GM12878 (cell line): ENCODE measurements around the gene SGCD. TPM values are rescaled to one million over a fixed set of nuclear protein-coding genes. Genes with fewer than 3 reads are reported as not detected.

Experiments
- ATAC-seq: fragments of 200-7000 bp; cut with Tn5 transposase; 3 replicates; pipeline ENCODE4 v1.9.1; 2020; ENCODE audit warnings: mild to moderate bottlenecking, moderate library complexity
- BruUV-seq: library from RNA; stranded (reverse); fragments of 400-500 nt; replicated peaks from 2 replicates; lab custom pipeline; 2021; lab: Mats Ljungman, UMichigan
- CTCF ChIA-PET: fragments of 300-600 bp; sonication (Branson Sonifier 250); formaldehyde crosslinking; extraction: SDS; loops from one replicate; lab custom pipeline; 2021; ENCODE audit warnings: inconsistent platforms; lab: Yijun Ruan, JAX
- POLR2A ChIA-PET: fragments of 350-600 bp; formaldehyde crosslinking; extraction: SDS; loops from one replicate; lab custom pipeline; 2021; ENCODE audit warnings: inconsistent platforms; lab: Charles Lee
- RAD21 ChIA-PET: fragments of 300-600 bp; sonication (Branson Sonifier 250); formaldehyde crosslinking; loops from one replicate; lab custom pipeline; 2023; ENCODE audit warnings: antibody characterized with exemption; ENCODE audit not compliant: unreplicated experiment; lab: Charles Lee
- SMC1A ChIA-PET: fragments of 300-600 bp; sonication (Branson Sonifier 250); formaldehyde crosslinking; loops from one replicate; lab custom pipeline; 2023; ENCODE audit not compliant: unreplicated experiment, uncharacterized antibody; lab: Charles Lee
- DNase-seq: peaks from one replicate; pipeline ENCODE4 v3.0.0-alpha.2; 2011; ENCODE audit warnings: low read depth, low spot score
- FAIRE-seq: peaks from 3 replicates; lab custom pipeline; 2011; peaks lifted over from hg19 to GRCh38; lab: Jason Lieb, UNC
- H2AFZ ChIP-seq: 2 replicates; pipeline ENCODE4 v1.6.0; 2011; ENCODE audit warnings: low read depth, low read length, control low read depth; ENCODE audit not compliant: control insufficient read depth
- H3K27ac ChIP-seq: 2 replicates; pipeline ENCODE4 v1.5.1; 2011; ENCODE audit warnings: control low read depth; ENCODE audit not compliant: control insufficient read depth, insufficient read depth
- H3K27me3 ChIP-seq, 2 experiments: replicated peaks in 1 of 2; 2 replicates each; pipeline versions ENCODE4 v1.6.0 to v1.6.1; 2011; ENCODE audit warnings: low read length in 1 of 2; ENCODE audit not compliant: control insufficient read depth in 2 of 2, insufficient read depth in 2 of 2
- H3K36me3 ChIP-seq, 2 experiments: 2 replicates each; pipeline ENCODE4 v1.5.1; 2011; ENCODE audit warnings: low read length in 1 of 2; ENCODE audit not compliant: control insufficient read depth in 2 of 2, insufficient read depth in 2 of 2
- H3K4me1 ChIP-seq: 2 replicates; pipeline ENCODE4 v1.6.1; 2011; ENCODE audit warnings: mild to moderate bottlenecking, low read length, moderate library complexity, mixed read lengths; ENCODE audit not compliant: control insufficient read depth, insufficient read depth
- H3K4me2 ChIP-seq: 2 replicates; pipeline ENCODE4 v1.6.0; 2011; ENCODE audit warnings: control low read depth; ENCODE audit not compliant: control insufficient read depth, insufficient read depth
- H3K4me3 ChIP-seq: fragments of 200-600 bp; sonication (generic); 2 replicates; pipeline ENCODE4 v1.5.1; 2016
- H3K79me2 ChIP-seq: 2 replicates; pipeline ENCODE4 v1.6.0; 2011; ENCODE audit warnings: low read length; ENCODE audit not compliant: control insufficient read depth, insufficient read depth
- H3K9ac ChIP-seq: 2 replicates; pipeline ENCODE4 v1.8.0; 2011; ENCODE audit warnings: low read length, control low read depth, mixed read lengths; ENCODE audit not compliant: control insufficient read depth, insufficient read depth
- H3K9me3 ChIP-seq: replicated peaks from 3 replicates; pipeline ENCODE4 v1.5.1; 2011; ENCODE audit warnings: mild to moderate bottlenecking, low read length; ENCODE audit not compliant: control insufficient read depth, insufficient read depth
- H4K20me1 ChIP-seq: 2 replicates; pipeline ENCODE4 v1.6.0; 2011; ENCODE audit not compliant: control insufficient read depth, insufficient read depth
- FOS ChIP-seq: IDR thresholded peaks from 3 replicates; pipeline ENCODE4 v1.6.1; 2011; ENCODE audit warnings: borderline replicate concordance; ENCODE audit not compliant: insufficient read length; ENCODE audit errors: extremely low read depth
- HDAC6 ChIP-seq: fragments of 200-600 bp; sonication (generic); IDR thresholded peaks from one replicate; pipeline ENCODE4 v1.8.0; 2017; ENCODE audit warnings: antibody characterized with exemption; ENCODE audit not compliant: unreplicated experiment
- SUZ12 ChIP-seq: fragments of 200-600 bp; sonication (generic); IDR thresholded peaks from one replicate; pipeline ENCODE4 v1.6.1; 2018; ENCODE audit warnings: antibody characterized with exemption, mild to moderate bottlenecking; ENCODE audit not compliant: unreplicated experiment
- ZNF274 ChIP-seq: IDR thresholded peaks from one replicate; pipeline ENCODE4 v1.8.0; 2011; ENCODE audit not compliant: insufficient read length, insufficient read depth
- WGBS: methylation state at CpG from one replicate; pipeline ENCODE4 v1.1.6; 2016; ENCODE audit warnings: low lambda C conversion rate; ENCODE audit not compliant: insufficient replicate concordance, insufficient coverage; ENCODE audit errors: missing lambda C conversion rate; 5-methylcytosine and 5-hydroxymethylcytosine counted together
- in situ Hi-C: fragments of 300-500 bp; cut with MboI; formaldehyde crosslinking; loops from 9 replicates; pipeline ENCODE4 v1.14.3; 2018; ENCODE audit warnings: mixed read lengths
- intact Hi-C: fragments of 100-400 bp; cut with micrococcal nuclease; formaldehyde crosslinking; loops from one replicate; pipeline ENCODE4 v1.14.2; 2022; ENCODE audit not compliant: unreplicated experiment
- polyA plus RNA-seq, 11 experiments: library from polyadenylated mRNA; depleted of rRNA in 4 of 11; unstranded in 6 of 11; stranded (reverse) in 5 of 11; fragments of >200 nt; fragmentation: Nextera tagmentation in 4 of 11; fragmentation: Illumina TruSeq in 1 of 11; extraction: Ambion mirVana in 4 of 11; extraction: Trizol in 1 of 11; gene quantifications; 1 replicate in 1 of 11; 2 replicates in 10 of 11; pipeline versions ENCODE4 v1.2.1 to v1.2.3, GENCODE V29; 2011 to 2016; ENCODE audit warnings: inconsistent platforms in 2 of 11, missing spikeins in 2 of 11, low read depth in 1 of 11
- total RNA-seq, 4 experiments: library from RNA; depleted of rRNA in 3 of 4; stranded (reverse); fragments of >200 nt in 3 of 4; fragmentation: Illumina TruSeq in 1 of 4; extraction: Trizol in 1 of 4; gene quantifications; 2 replicates each; pipeline versions ENCODE4 v1.2.1 to v1.2.3, GENCODE V29; 2013 to 2021
- TF ChIP-seq, protein P1 (sequence below): IDR thresholded peaks from 2 replicates; pipeline ENCODE4 v1.6.1; 2012; ENCODE audit warnings: improper control_type of control experiment, low read depth, low read length; ENCODE audit not compliant: insufficient replicate concordance
- TF ChIP-seq, protein P2 (sequence below): fragments of 450-650 bp; IDR thresholded peaks from 2 replicates; pipeline ENCODE4 v1.6.1; 2018; ENCODE audit warnings: mild to moderate bottlenecking, low read depth, moderate library complexity; ENCODE audit not compliant: partially characterized antibody
- TF ChIP-seq, protein P3 (sequence below): fragments of 450-650 bp; IDR thresholded peaks from 2 replicates; pipeline ENCODE4 v1.6.1; 2017; ENCODE audit warnings: mild to moderate bottlenecking, low read depth, inconsistent platforms; ENCODE audit not compliant: poor library complexity, severe bottlenecking
- TF ChIP-seq, protein P4 (sequence below): fragments of 450-650 bp; IDR thresholded peaks from 2 replicates; pipeline ENCODE4 v1.6.1; 2016; ENCODE audit warnings: mild to moderate bottlenecking

Gene SGCD
- total and polyA plus RNA-seq, 10 of the 15 experiments (the other 5 are each of a cell fraction or from before 2014, with no cell fraction given) = 0.06 TPM; not detected in 9

DNA sequence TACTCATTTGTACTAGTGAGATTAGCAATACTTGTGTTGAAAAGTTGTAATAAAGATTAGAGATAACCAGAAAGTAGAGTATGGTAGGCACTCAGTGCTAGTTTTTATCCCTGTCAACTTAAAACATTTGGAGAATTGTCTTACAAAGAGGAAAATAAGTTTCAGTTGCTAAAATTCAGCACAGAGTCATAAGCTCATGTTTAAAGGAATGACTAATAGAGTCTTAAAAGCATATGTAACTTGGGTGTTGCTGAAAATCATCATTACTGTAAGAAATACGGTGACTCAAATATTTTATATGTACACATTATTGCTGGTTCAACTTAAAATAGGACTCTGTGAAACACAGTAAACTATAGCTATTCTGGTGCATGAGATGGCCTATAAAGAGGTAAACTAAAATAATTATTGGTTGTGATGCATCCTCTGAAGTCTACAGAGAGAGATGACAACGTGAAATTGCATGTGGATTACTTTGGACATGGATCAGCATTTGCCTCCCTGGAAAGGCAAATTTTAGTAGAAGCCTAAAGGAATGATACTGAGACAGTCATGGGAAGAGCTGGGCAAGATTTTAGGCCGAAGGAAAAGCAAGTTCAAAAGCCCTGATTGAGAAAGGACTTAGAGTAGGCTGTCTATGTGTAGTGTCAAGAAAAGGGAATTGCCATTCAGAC, 34.6 kb downstream of the SGCD start (continued):
- TF ChIP-seq, protein P1, sequence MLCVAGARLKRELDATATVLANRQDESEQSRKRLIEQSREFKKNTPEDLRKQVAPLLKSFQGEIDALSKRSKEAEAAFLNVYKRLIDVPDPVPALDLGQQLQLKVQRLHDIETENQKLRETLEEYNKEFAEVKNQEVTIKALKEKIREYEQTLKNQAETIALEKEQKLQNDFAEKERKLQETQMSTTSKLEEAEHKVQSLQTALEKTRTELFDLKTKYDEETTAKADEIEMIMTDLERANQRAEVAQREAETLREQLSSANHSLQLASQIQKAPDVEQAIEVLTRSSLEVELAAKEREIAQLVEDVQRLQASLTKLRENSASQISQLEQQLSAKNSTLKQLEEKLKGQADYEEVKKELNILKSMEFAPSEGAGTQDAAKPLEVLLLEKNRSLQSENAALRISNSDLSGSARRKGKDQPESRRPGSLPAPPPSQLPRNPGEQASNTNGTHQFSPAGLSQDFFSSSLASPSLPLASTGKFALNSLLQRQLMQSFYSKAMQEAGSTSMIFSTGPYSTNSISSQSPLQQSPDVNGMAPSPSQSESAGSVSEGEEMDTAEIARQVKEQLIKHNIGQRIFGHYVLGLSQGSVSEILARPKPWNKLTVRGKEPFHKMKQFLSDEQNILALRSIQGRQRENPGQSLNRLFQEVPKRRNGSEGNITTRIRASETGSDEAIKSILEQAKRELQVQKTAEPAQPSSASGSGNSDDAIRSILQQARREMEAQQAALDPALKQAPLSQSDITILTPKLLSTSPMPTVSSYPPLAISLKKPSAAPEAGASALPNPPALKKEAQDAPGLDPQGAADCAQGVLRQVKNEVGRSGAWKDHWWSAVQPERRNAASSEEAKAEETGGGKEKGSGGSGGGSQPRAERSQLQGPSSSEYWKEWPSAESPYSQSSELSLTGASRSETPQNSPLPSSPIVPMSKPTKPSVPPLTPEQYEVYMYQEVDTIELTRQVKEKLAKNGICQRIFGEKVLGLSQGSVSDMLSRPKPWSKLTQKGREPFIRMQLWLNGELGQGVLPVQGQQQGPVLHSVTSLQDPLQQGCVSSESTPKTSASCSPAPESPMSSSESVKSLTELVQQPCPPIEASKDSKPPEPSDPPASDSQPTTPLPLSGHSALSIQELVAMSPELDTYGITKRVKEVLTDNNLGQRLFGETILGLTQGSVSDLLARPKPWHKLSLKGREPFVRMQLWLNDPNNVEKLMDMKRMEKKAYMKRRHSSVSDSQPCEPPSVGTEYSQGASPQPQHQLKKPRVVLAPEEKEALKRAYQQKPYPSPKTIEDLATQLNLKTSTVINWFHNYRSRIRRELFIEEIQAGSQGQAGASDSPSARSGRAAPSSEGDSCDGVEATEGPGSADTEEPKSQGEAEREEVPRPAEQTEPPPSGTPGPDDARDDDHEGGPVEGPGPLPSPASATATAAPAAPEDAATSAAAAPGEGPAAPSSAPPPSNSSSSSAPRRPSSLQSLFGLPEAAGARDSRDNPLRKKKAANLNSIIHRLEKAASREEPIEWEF = no peak
- TF ChIP-seq, protein P2, sequence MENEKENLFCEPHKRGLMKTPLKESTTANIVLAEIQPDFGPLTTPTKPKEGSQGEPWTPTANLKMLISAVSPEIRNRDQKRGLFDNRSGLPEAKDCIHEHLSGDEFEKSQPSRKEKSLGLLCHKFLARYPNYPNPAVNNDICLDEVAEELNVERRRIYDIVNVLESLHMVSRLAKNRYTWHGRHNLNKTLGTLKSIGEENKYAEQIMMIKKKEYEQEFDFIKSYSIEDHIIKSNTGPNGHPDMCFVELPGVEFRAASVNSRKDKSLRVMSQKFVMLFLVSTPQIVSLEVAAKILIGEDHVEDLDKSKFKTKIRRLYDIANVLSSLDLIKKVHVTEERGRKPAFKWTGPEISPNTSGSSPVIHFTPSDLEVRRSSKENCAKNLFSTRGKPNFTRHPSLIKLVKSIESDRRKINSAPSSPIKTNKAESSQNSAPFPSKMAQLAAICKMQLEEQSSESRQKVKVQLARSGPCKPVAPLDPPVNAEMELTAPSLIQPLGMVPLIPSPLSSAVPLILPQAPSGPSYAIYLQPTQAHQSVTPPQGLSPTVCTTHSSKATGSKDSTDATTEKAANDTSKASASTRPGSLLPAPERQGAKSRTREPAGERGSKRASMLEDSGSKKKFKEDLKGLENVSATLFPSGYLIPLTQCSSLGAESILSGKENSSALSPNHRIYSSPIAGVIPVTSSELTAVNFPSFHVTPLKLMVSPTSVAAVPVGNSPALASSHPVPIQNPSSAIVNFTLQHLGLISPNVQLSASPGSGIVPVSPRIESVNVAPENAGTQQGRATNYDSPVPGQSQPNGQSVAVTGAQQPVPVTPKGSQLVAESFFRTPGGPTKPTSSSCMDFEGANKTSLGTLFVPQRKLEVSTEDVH = no peak

DNA sequence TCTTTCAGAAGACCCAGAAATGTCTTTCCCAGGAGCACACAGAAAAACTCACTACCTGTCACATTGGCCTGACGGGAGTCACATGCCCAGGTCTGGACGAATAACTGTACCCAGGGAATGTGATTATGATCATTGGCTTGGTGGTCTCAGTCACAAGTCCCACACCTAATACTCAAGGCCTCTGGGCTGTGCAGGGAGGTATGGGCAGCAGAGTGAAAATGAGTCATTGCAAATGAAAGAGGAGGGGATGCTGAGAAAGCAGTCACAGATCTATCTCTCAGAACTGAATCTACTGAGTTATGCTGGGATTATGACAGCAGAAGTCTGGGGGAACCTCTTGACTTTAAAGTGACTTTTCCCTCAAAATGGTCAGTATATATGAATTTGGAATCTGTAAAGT, 36.9 kb downstream of the SGCD start:
- no peaks in the 10 kb centered on the region for H3K79me2 ChIP-seq
- no peaks in the 10 kb centered on the region for H3K4me1 ChIP-seq
- ChIA-PET SMC1A (no interaction called here), POLR2A (no interaction called here), RAD21 (no interaction called here), CTCF (no interaction called here)
- ATAC-seq (no peak), FAIRE-seq (peak; percentile 18), DNase-seq (no peak)
- H2AFZ ChIP-seq = no peak overlapping the region
- H3K4me3 ChIP-seq = no peak overlapping the region
- no peaks in the 10 kb centered on the region for H4K20me1 ChIP-seq
- H3K9ac ChIP-seq = no peak overlapping the region
- H3K9me3 ChIP-seq = no peaks in the 10 kb centered on the region
- 48% methylated on average over 2 of the region's 2 CpGs for WGBS
- no peaks in the 10 kb centered on the region for H3K36me3 ChIP-seq
- in situ Hi-C loops = no loop called here
- H3K4me2 ChIP-seq = no peak overlapping the region
- no TSS peak for BruUV-seq
- no peaks in the 10 kb centered on the region; a peak in 1 of 4 replicates for H3K27me3 ChIP-seq
- intact Hi-C loops = no loop called here
- no peak overlapping the region for H3K27ac ChIP-seq
- no peak for TF ChIP-seq SUZ12
- TF ChIP-seq ZNF274 = no peak
- TF ChIP-seq HDAC6 = no peak
- TF ChIP-seq, protein P3, sequence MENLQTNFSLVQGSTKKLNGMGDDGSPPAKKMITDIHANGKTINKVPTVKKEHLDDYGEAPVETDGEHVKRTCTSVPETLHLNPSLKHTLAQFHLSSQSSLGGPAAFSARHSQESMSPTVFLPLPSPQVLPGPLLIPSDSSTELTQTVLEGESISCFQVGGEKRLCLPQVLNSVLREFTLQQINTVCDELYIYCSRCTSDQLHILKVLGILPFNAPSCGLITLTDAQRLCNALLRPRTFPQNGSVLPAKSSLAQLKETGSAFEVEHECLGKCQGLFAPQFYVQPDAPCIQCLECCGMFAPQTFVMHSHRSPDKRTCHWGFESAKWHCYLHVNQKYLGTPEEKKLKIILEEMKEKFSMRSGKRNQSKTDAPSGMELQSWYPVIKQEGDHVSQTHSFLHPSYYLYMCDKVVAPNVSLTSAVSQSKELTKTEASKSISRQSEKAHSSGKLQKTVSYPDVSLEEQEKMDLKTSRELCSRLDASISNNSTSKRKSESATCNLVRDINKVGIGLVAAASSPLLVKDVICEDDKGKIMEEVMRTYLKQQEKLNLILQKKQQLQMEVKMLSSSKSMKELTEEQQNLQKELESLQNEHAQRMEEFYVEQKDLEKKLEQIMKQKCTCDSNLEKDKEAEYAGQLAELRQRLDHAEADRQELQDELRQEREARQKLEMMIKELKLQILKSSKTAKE = no peak
- no peak for TF ChIP-seq FOS
- TF ChIP-seq, protein P4, sequence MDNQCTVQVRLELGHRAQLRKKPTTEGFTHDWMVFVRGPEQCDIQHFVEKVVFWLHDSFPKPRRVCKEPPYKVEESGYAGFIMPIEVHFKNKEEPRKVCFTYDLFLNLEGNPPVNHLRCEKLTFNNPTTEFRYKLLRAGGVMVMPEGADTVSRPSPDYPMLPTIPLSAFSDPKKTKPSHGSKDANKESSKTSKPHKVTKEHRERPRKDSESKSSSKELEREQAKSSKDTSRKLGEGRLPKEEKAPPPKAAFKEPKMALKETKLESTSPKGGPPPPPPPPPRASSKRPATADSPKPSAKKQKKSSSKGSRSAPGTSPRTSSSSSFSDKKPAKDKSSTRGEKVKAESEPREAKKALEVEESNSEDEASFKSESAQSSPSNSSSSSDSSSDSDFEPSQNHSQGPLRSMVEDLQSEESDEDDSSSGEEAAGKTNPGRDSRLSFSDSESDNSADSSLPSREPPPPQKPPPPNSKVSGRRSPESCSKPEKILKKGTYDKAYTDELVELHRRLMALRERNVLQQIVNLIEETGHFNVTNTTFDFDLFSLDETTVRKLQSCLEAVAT = no peak
